Dendritic cell treated with granulocyte-macrophage colony-stimulating factor and Interleukin-4, amounts not matched to agents 40 ng/mL and 50 ng/mL, for 4 days (primary cell): ENCODE results near the gene MTHFR.

Experiments
- H3K27ac Mint-ChIP-seq: one replicate; pipeline ENCODE4 v1.8.0; 2022; ENCODE audit warnings: mild to moderate bottlenecking, mixed read lengths
- H3K27me3 Mint-ChIP-seq: one replicate; pipeline ENCODE4 v1.8.0; 2022; ENCODE audit warnings: mild to moderate bottlenecking, mixed read lengths
- H3K36me3 Mint-ChIP-seq: one replicate; pipeline ENCODE4 v1.8.0; 2022; ENCODE audit warnings: low read depth, mixed read lengths
- H3K4me1 Mint-ChIP-seq: one replicate; pipeline ENCODE4 v1.8.0; 2022; ENCODE audit warnings: low read depth, mixed read lengths
- H3K4me3 Mint-ChIP-seq: one replicate; pipeline ENCODE4 v1.8.0; 2022; ENCODE audit warnings: mild to moderate bottlenecking, moderate library complexity, mixed read lengths
- H3K9me3 Mint-ChIP-seq: one replicate; pipeline ENCODE4 v1.8.0; 2022; ENCODE audit warnings: mixed read lengths
- intact Hi-C: fragments of 100-400 bp; cut with micrococcal nuclease; formaldehyde crosslinking; loops from one replicate; pipeline ENCODE4 v1.15.0; 2022

Gene MTHFR

GRCh38 chr1:11838349-11839272 is 32.8 kb upstream of the MTHFR start:
- peaks cover 100% of the 10 kb centered on the region for H3K36me3 Mint-ChIP-seq
- no peaks in the 10 kb centered on the region for H3K9me3 Mint-ChIP-seq
- H3K4me3 Mint-ChIP-seq: no peak overlapping the region
- H3K27me3 Mint-ChIP-seq: no peaks in the 10 kb centered on the region
- H3K4me1 Mint-ChIP-seq: peaks cover 45% of the 10 kb centered on the region
- intact Hi-C loops: loop anchor here (1.0 to 2.0 kb wide), 2 partner anchors 56 to 68 kb away; no protein-coding TSS in a partner anchor
- peak overlapping the region; percentile 35 for H3K27ac Mint-ChIP-seq

GRCh38 chr1:11837767-11838348 is 32.1 kb upstream of the MTHFR start:
- intact Hi-C loops: loop anchor here (1.0 to 2.0 kb wide), 2 partner anchors 56 to 69 kb away; no protein-coding TSS in a partner anchor
- Mint-ChIP-seq H3K9me3 (no peaks in the 10 kb centered on the region), H3K27ac (no peak overlapping the region), H3K4me1 (peaks cover 43% of the 10 kb centered on the region), H3K27me3 (no peaks in the 10 kb centered on the region), H3K36me3 (peaks cover 100% of the 10 kb centered on the region), H3K4me3 (no peak overlapping the region)

- Mint-ChIP-seq H3K9me3 (no peaks in the 10 kb centered on the region), H3K4me3 (no peak overlapping the region), H3K36me3 (peaks cover 100% of the 10 kb centered on the region), H3K27me3 (no peaks in the 10 kb centered on the region), H3K27ac (no peak overlapping the region), H3K4me1 (peaks cover 42% of the 10 kb centered on the region)
- intact Hi-C loops: no loop called here
Observed at GRCh38 chr1:11836955-11837766, 31.4 kb upstream of the MTHFR start.

GRCh38 chr1:11835441-11836225 is 29.9 kb upstream of the MTHFR start:
- Mint-ChIP-seq H3K27ac (no peak overlapping the region), H3K36me3 (peaks cover 100% of the 10 kb centered on the region), H3K4me3 (no peak overlapping the region), H3K4me1 (peaks cover 27% of the 10 kb centered on the region), H3K9me3 (no peaks in the 10 kb centered on the region), H3K27me3 (no peaks in the 10 kb centered on the region)
- intact Hi-C loops: no loop called here

GRCh38 chr1:11833900-11834299 is 28.1 kb upstream of the MTHFR start:
- Mint-ChIP-seq H3K27me3 (no peaks in the 10 kb centered on the region), H3K9me3 (no peaks in the 10 kb centered on the region), H3K4me1 (peaks cover 22% of the 10 kb centered on the region), H3K4me3 (no peak overlapping the region), H3K27ac (no peak overlapping the region), H3K36me3 (peaks cover 100% of the 10 kb centered on the region)
- intact Hi-C loops: no loop called here

- H3K36me3 Mint-ChIP-seq: peaks cover 100% of the 10 kb centered on the region
- intact Hi-C loops: no loop called here
- no peaks in the 10 kb centered on the region for H3K9me3 Mint-ChIP-seq
- H3K4me3 Mint-ChIP-seq: no peak overlapping the region
- no peak overlapping the region for H3K27ac Mint-ChIP-seq
- H3K27me3 Mint-ChIP-seq: no peaks in the 10 kb centered on the region
- H3K4me1 Mint-ChIP-seq: peaks cover 19% of the 10 kb centered on the region
Observed at GRCh38 chr1:11833497-11833896, 27.7 kb upstream of the MTHFR start.

DNA sequence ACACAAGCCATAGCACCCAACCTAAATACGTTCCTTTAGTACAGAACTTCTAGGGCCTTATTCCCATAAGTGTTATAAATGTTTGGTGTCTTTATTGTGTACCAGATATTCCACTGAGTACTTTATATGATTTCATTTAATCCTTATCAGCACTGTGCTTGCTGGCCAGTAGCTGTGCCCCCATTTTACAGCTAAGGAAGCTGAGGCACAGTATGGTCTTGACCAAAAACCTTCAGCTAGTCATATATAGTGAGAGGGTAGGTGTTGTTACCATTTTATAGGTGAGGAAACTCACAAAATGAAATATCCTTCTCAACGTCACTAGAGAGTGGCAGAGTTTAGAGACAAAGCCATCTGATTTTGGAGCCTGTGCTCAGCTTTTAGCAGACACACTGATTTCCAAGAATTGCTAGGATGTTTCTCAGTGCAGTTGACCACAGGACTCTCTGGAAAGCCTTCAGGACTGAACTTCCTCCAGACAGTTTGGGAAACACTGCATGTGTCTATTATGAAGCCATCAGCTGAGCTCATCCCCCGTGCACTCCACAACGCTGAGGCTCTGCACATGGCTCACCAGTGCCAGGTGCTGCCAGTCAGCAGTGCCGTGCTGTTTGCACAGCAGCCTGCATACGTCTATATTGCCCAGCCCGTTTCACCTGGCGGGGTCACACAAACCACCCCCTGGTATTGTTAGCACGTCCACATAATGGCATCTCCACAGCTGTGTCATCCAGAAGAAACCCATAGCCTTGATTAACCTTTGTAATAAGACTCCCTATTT is 26.4 kb upstream of the MTHFR start:
- Mint-ChIP-seq H3K36me3 (peaks cover 100% of the 10 kb centered on the region), H3K4me3 (no peak overlapping the region), H3K27ac (peak overlapping the region; percentile 48), H3K9me3 (no peaks in the 10 kb centered on the region), H3K4me1 (peaks cover 17% of the 10 kb centered on the region), H3K27me3 (no peaks in the 10 kb centered on the region)
- intact Hi-C loops: no loop called here

DNA sequence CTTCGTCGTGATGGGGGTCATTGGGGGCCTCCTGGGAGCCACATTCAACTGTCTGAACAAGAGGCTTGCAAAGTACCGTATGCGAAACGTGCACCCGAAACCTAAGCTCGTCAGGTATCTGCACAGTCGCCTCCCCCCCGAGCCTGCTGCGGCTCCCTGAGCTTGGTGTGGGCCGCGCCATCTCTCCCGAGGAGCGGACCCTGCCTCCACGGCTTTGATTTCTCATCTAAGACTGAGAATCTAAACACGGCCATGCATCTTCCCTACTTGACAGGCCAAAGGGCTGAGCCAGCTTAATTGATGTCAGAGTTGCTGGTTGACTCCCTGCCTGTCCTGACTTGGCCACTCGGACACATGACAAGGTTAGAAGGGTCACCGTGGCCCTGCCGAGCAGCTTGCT is 22.7 kb upstream of the MTHFR start:
- peaks cover 12% of the 10 kb centered on the region for H3K4me1 Mint-ChIP-seq
- peaks cover 100% of the 10 kb centered on the region for H3K36me3 Mint-ChIP-seq
- H3K4me3 Mint-ChIP-seq: no peak overlapping the region
- H3K27ac Mint-ChIP-seq: peak overlapping the region; percentile 43
- H3K27me3 Mint-ChIP-seq: no peaks in the 10 kb centered on the region
- no peaks in the 10 kb centered on the region for H3K9me3 Mint-ChIP-seq
- intact Hi-C loops: no loop called here

DNA sequence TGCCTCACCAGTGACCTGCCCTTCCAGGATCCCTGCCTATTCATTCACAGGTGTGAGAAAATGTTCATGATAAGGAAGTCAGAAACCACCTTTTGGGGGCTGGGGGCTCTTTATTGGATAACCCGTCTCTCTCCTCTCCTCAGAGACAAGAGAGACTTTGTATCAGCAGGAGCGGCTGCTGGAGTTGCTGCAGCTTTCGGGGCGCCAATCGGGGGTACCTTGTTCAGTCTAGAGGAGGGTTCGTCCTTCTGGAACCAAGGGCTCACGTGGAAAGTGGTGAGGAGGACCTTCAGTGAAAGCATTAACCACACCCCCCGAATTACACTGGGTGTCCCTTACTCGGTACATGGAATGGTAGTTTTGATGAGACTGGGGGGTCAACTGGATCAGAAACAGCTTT is 21.2 kb upstream of the MTHFR start:
- no peaks in the 10 kb centered on the region for H3K4me1 Mint-ChIP-seq
- H3K4me3 Mint-ChIP-seq: no peak overlapping the region
- intact Hi-C loops: no loop called here
- peaks cover 100% of the 10 kb centered on the region for H3K36me3 Mint-ChIP-seq
- H3K27ac Mint-ChIP-seq: no peak overlapping the region
- no peaks in the 10 kb centered on the region for H3K27me3 Mint-ChIP-seq
- H3K9me3 Mint-ChIP-seq: no peaks in the 10 kb centered on the region

DNA sequence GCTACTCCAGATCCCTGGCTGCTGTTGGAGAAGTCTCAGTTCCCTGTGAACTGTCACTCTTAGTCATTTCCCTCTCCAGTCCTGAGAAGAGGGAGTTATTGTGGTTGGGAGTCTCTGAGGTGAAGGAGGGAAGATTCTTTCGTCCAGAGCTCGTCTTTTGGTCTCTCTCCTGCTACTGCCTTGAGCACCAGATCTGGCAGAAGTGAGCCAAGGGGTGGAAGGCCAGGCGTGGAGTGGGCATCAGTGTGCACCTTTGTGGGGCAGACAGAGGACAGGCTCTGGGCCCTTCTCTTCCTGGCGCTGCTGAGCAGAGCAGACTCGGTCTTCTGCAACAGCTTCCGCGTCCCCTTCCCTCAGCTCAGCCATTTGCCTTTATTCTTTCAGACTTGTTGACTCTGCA is 19.4 kb upstream of the MTHFR start:
- Mint-ChIP-seq H3K4me1 (no peaks in the 10 kb centered on the region), H3K27me3 (no peaks in the 10 kb centered on the region), H3K36me3 (peaks cover 100% of the 10 kb centered on the region), H3K4me3 (no peak overlapping the region), H3K9me3 (no peaks in the 10 kb centered on the region), H3K27ac (no peak overlapping the region)
- intact Hi-C loops: no loop called here

- H3K9me3 Mint-ChIP-seq: no peaks in the 10 kb centered on the region
- H3K27ac Mint-ChIP-seq: no peak overlapping the region
- no peak overlapping the region for H3K4me3 Mint-ChIP-seq
- no peaks in the 10 kb centered on the region for H3K27me3 Mint-ChIP-seq
- intact Hi-C loops: no loop called here
- peaks cover 100% of the 10 kb centered on the region for H3K36me3 Mint-ChIP-seq
- H3K4me1 Mint-ChIP-seq: no peaks in the 10 kb centered on the region
Observed at GRCh38 chr1:11823366-11824137, 17.8 kb upstream of the MTHFR start.

GRCh38 chr1:11822091-11822490 is 16.3 kb upstream of the MTHFR start:
- peaks cover 100% of the 10 kb centered on the region for H3K36me3 Mint-ChIP-seq
- H3K27me3 Mint-ChIP-seq: no peaks in the 10 kb centered on the region
- no peak overlapping the region for H3K27ac Mint-ChIP-seq
- H3K9me3 Mint-ChIP-seq: no peaks in the 10 kb centered on the region
- H3K4me3 Mint-ChIP-seq: no peak overlapping the region
- intact Hi-C loops: no loop called here
- peaks cover 5% of the 10 kb centered on the region for H3K4me1 Mint-ChIP-seq
